Measurements from ENCODE around the gene GAS1. TPM values are rescaled to one million over a fixed set of nuclear protein-coding genes. Genes with fewer than 3 reads are reported as not detected.

Gene GAS1
- total and polyA plus RNA-seq, 2 donors (not counting 1 experiment from before 2014, with no cell fraction given), result 0.06 to 0.39 TPM

GRCh38 chr9:86971742-86972141, 24.4 kb upstream of the GAS1 start:
- H3K9me3 ChIP-seq (ENCODE audit: control extremely low read depth in 1 of 3, control insufficient read depth in 2 of 3, insufficient read depth in 1 of 3, low read length in 2 of 3), result no peaks in the 10 kb centered on the region
- DNase-seq, result no peak
- TF ChIP-seq EZH2 (IDR thresholded peaks at IDR 0.05; ENCODE audit: borderline replicate concordance, insufficient read depth, low read depth, low read length, poor library complexity, severe bottlenecking), result no peak
- TF ChIP-seq, protein P1, sequence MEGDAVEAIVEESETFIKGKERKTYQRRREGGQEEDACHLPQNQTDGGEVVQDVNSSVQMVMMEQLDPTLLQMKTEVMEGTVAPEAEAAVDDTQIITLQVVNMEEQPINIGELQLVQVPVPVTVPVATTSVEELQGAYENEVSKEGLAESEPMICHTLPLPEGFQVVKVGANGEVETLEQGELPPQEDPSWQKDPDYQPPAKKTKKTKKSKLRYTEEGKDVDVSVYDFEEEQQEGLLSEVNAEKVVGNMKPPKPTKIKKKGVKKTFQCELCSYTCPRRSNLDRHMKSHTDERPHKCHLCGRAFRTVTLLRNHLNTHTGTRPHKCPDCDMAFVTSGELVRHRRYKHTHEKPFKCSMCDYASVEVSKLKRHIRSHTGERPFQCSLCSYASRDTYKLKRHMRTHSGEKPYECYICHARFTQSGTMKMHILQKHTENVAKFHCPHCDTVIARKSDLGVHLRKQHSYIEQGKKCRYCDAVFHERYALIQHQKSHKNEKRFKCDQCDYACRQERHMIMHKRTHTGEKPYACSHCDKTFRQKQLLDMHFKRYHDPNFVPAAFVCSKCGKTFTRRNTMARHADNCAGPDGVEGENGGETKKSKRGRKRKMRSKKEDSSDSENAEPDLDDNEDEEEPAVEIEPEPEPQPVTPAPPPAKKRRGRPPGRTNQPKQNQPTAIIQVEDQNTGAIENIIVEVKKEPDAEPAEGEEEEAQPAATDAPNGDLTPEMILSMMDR (IDR thresholded peaks at IDR 0.05), result no peak
- H3K27ac Mint-ChIP-seq, result no peak overlapping the region
- no peak overlapping the region for H3K9ac ChIP-seq (ENCODE audit: low read length)
- no peaks in the 10 kb centered on the region for H3K4me1 Mint-ChIP-seq
- H3K4me3 Mint-ChIP-seq, result no peak overlapping the region
- H3K4me2 ChIP-seq (replicated peaks; ENCODE audit: low read depth, low read length, poor library complexity, severe bottlenecking), result no peak overlapping the region
- H3K27me3 Mint-ChIP-seq, result peaks cover 10% of the 10 kb centered on the region
- no peak overlapping the region for H2AFZ ChIP-seq (ENCODE audit: insufficient read depth, low read depth, low read length, poor library complexity, severe bottlenecking)
- no peaks in the 10 kb centered on the region for H3K79me2 ChIP-seq (ENCODE audit: control insufficient read depth, insufficient read depth, low read length)
- no peak for ATAC-seq (ENCODE audit: low read depth)
- H3K4me1 ChIP-seq (ENCODE audit: control insufficient read depth in 2 of 2, insufficient read depth in 2 of 2, low read length in 2 of 2), result no peaks in the 10 kb centered on the region
- H3K27ac ChIP-seq (ENCODE audit: low read length in 2 of 2), result no peak overlapping the region
- CTCF ChIA-PET, result no interaction called here
- peaks cover 0 to 4% (median 1%) of the 10 kb centered on the region in 4 experiments for H3K27me3 ChIP-seq (replicated peaks in 1 of 4; ENCODE audit: control extremely low read depth in 1 of 4, control insufficient read depth in 3 of 4, insufficient read depth in 4 of 4, low read length in 3 of 4)
- no peaks in the 10 kb centered on the region for H4K20me1 ChIP-seq (ENCODE audit: control insufficient read depth, insufficient read depth, low read length, poor library complexity, severe bottlenecking)
- no peak overlapping the region for H3K4me3 ChIP-seq (ENCODE audit: control extremely low read depth in 1 of 5, extremely low read depth in 1 of 5, insufficient read depth in 1 of 5, low read depth in 2 of 5, low read length in 4 of 5)
- no peaks in the 10 kb centered on the region for H3K36me3 ChIP-seq (replicated peaks in 1 of 2; ENCODE audit: control extremely low read depth in 1 of 2, control insufficient read depth in 1 of 2, extremely low read depth in 1 of 2, insufficient read depth in 2 of 2, low read length in 1 of 2)
- POLR2A ChIA-PET, result no interaction called here
- H3K9me3 Mint-ChIP-seq (ENCODE audit: insufficient read depth), result no peaks in the 10 kb centered on the region
- intact Hi-C loops (cut with micrococcal nuclease), result no loop called here

DNA sequence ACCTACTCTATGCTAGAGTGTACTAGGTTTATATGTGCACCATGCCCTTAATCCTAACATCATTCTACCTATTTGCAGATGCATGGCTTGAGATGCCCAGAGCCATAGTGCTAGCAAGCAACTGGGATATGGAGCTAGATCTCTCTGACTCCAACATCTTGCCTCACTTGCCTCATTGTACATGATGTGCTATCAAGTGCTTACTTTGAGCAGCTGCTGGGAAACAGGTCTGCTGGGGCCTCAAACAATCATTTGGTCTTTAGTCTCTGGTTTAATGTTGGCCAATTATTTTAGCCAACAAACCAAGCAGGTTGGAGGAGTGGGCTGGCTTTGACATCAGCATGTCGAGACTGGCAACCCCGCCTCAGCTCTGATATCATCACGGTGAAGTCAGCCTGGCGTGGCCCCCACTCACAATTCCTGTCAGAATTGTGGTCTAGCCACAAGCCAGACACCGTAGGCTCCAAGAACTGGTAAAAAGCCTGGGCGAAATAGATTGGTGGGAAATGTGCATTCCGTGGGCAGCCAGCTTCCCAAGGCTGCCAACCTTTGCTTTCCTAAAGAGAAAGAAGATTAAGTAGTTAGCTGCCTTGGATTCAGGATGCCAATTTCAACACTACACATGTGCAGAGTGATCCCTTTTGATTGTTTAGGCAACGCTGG, 21.1 kb upstream of the GAS1 start:
- no peaks in the 10 kb centered on the region for H3K79me2 ChIP-seq (ENCODE audit: control insufficient read depth, insufficient read depth, low read length)
- intact Hi-C loops (cut with micrococcal nuclease), result no loop called here
- ChIA-PET POLR2A (no interaction called here), CTCF (interaction anchor here (0.8 kb wide), 1 partner anchor 16 kb away, joined by 3 read pairs; no protein-coding TSS in a partner anchor)
- H3K4me3 ChIP-seq (ENCODE audit: control extremely low read depth in 1 of 5, extremely low read depth in 1 of 5, insufficient read depth in 1 of 5, low read depth in 2 of 5, low read length in 4 of 5), result no peak overlapping the region
- no peaks in the 10 kb centered on the region for H3K36me3 ChIP-seq (replicated peaks in 1 of 2; ENCODE audit: control extremely low read depth in 1 of 2, control insufficient read depth in 1 of 2, extremely low read depth in 1 of 2, insufficient read depth in 2 of 2, low read length in 1 of 2)
- H3K27me3 ChIP-seq (replicated peaks in 1 of 4; ENCODE audit: control extremely low read depth in 1 of 4, control insufficient read depth in 3 of 4, insufficient read depth in 4 of 4, low read length in 3 of 4), result peaks cover 0 to 4% (median 0%) of the 10 kb centered on the region in 4 experiments
- peaks cover 6% of the 10 kb centered on the region for H3K27me3 Mint-ChIP-seq
- no peaks in the 10 kb centered on the region for H3K4me1 ChIP-seq (ENCODE audit: control insufficient read depth in 2 of 2, insufficient read depth in 2 of 2, low read length in 2 of 2)
- H3K9me3 Mint-ChIP-seq (ENCODE audit: insufficient read depth), result no peaks in the 10 kb centered on the region
- H3K4me3 Mint-ChIP-seq, result no peak overlapping the region
- no peak overlapping the region for H3K9ac ChIP-seq (ENCODE audit: low read length)
- TF ChIP-seq EZH2 (IDR thresholded peaks at IDR 0.05; ENCODE audit: borderline replicate concordance, insufficient read depth, low read depth, low read length, poor library complexity, severe bottlenecking), result no peak
- TF ChIP-seq, protein P1 (IDR thresholded peaks at IDR 0.05), result no peak
- no peak for DNase-seq
- no peak for ATAC-seq (ENCODE audit: low read depth)
- no peak overlapping the region for H2AFZ ChIP-seq (ENCODE audit: insufficient read depth, low read depth, low read length, poor library complexity, severe bottlenecking)
- no peaks in the 10 kb centered on the region for H3K9me3 ChIP-seq (ENCODE audit: control extremely low read depth in 1 of 3, control insufficient read depth in 2 of 3, insufficient read depth in 1 of 3, low read length in 2 of 3)
- no peak overlapping the region for H3K27ac ChIP-seq (ENCODE audit: low read length in 2 of 2)
- H3K27ac Mint-ChIP-seq, result no peak overlapping the region
- WGBS (ENCODE audit: insufficient coverage), result 70% methylated on average over 3 of the region's 8 CpGs
- H3K4me2 ChIP-seq (replicated peaks; ENCODE audit: low read depth, low read length, poor library complexity, severe bottlenecking), result no peak overlapping the region
- no peaks in the 10 kb centered on the region for H4K20me1 ChIP-seq (ENCODE audit: control insufficient read depth, insufficient read depth, low read length, poor library complexity, severe bottlenecking)
- H3K4me1 Mint-ChIP-seq, result no peaks in the 10 kb centered on the region

All from B cell (primary cell).